Measurements from ENCODE around the gene DCAF7.

DNA sequence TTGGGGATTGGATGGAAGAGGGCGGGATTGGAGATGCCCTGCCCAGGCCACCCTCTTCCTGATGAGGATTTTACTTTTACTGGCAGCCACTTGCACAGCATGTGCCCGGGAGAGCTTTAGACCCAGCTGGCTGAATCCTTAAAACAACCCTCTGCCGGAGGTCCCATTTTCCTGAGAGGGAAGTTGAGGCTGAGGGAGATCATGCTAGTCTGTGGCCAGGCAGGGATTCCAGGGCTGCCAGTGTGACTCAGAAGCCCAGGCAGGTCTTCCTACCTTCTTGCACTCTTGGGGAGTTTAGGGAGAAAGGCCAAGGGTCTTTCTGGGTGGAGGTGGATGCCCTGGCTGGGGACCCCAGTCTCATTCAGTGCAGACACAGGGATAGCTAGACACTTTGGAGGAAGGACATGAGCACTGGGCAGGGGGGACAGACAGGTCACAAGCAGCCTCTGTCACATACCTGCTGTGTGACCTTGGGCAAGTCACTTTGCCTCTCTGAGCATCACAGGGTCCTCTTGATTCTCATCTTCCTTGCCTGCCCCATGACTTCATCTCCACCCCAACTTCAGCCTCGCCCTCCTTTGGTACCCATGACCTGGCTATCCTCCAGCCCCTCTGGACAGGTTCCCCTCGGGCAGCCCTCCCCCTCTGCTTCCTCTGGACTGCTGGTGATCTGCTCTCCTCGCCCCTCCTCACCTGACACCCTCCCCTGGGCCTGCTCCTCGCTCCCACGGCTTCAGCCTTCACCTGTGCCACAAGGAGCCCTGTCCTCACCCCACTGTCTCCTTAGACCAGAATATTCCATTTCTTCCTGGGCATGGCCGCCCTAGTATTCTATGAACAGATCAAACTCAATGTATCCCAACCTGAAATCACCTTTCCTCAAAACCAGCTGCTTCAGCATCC lies 11.3 kb upstream of the DCAF7 start:
- no peak for TF ChIP-seq CTCF (IDR thresholded peaks at IDR 0.05)
- no peak for TF ChIP-seq POLR2A (IDR thresholded peaks at IDR 0.05)
- TF ChIP-seq EP300 (IDR thresholded peaks at IDR 0.05) = no peak
